CD14-positive monocyte (primary cell): Measurements from ENCODE around the gene MBNL2. TPM values are rescaled to one million over a fixed set of nuclear protein-coding genes. Genes with fewer than 3 reads are reported as not detected.

Experiments used
- DNase-seq, 3 donors: peaks; one replicate each; pipeline ENCODE4 v3.0.0-alpha.2; 2011 to 2022
- H2AFZ ChIP-seq: 2 replicates; pipeline ENCODE4 v1.6.0; 2012; ENCODE audit warnings: mild to moderate bottlenecking, low read depth, low read length, inconsistent platforms; ENCODE audit not compliant: insufficient read depth, poor library complexity, severe bottlenecking
- H3K27ac ChIP-seq, 2 donors: 1 replicate in 1 of 2; 2 replicates in 1 of 2; pipeline ENCODE4 v1.5.1; 2012 to 2013; ENCODE audit warnings: low read length in 2 of 2, control low read depth in 1 of 2, inconsistent platforms in 1 of 2, low read depth in 1 of 2, mild to moderate bottlenecking in 1 of 2
- H3K27me3 ChIP-seq, 2 donors: one replicate each; pipeline versions ENCODE4 v1.6.0 to v1.6.1; 2011 to 2013; ENCODE audit warnings: low read length in 2 of 2; ENCODE audit not compliant: control insufficient read depth in 2 of 2, insufficient read depth in 2 of 2
- H3K36me3 ChIP-seq, 2 donors: replicated peaks in 1 of 2; 1 replicate in 1 of 2; 2 replicates in 1 of 2; pipeline versions ENCODE4 v1.5.1 to v1.6.1; 2012 to 2013; ENCODE audit warnings: low read length in 2 of 2, control low read depth in 1 of 2, inconsistent platforms in 1 of 2, mild to moderate bottlenecking in 1 of 2; ENCODE audit not compliant: insufficient read depth in 2 of 2, control insufficient read depth in 1 of 2
- H3K4me1 ChIP-seq, 2 donors: 1 replicate in 1 of 2; 2 replicates in 1 of 2; pipeline versions ENCODE4 v1.5.1 to v1.6.1; 2012 to 2013; ENCODE audit warnings: low read length in 2 of 2, control low read depth in 1 of 2, inconsistent platforms in 1 of 2, mild to moderate bottlenecking in 1 of 2, moderate library complexity in 1 of 2; ENCODE audit not compliant: insufficient read depth in 2 of 2, control insufficient read depth in 1 of 2
- H3K4me2 ChIP-seq: replicated peaks from 2 replicates; pipeline ENCODE3; 2012; ENCODE audit warnings: low read length, moderate library complexity, mild to moderate bottlenecking; ENCODE audit not compliant: poor library complexity, severe bottlenecking; ENCODE audit errors: extremely low read depth
- H3K4me3 ChIP-seq, 3 experiments: fragments of 200-600 bp in 1 of 3; sonication (generic) in 1 of 3; replicated peaks in 1 of 3; 1 replicate in 2 of 3; 2 replicates in 1 of 3; pipeline ENCODE4 v1.5.1; 2011 to 2013; ENCODE audit warnings: low read length in 3 of 3, mild to moderate bottlenecking in 3 of 3, control low read depth in 2 of 3, low read depth in 2 of 3, inconsistent platforms in 1 of 3, moderate library complexity in 1 of 3
- H3K79me2 ChIP-seq: 2 replicates; pipeline ENCODE4 v1.6.0; 2012; ENCODE audit warnings: mild to moderate bottlenecking, control low read depth, inconsistent platforms, low read length, moderate library complexity; ENCODE audit not compliant: insufficient read depth
- H3K9ac ChIP-seq: 2 replicates; pipeline ENCODE4 v1.6.0; 2017; ENCODE audit warnings: low read length, mild to moderate bottlenecking; ENCODE audit not compliant: insufficient read depth, poor library complexity, severe bottlenecking
- H3K9me3 ChIP-seq, 2 donors: replicated peaks in 1 of 2; 1 replicate in 1 of 2; 2 replicates in 1 of 2; pipeline versions ENCODE4 v1.5.1 to v1.6.1; 2012 to 2013; ENCODE audit warnings: low read length in 2 of 2, control low read depth in 1 of 2; ENCODE audit not compliant: control insufficient read depth in 1 of 2, insufficient read depth in 1 of 2
- H4K20me1 ChIP-seq: 2 replicates; pipeline ENCODE4 v1.6.0; 2012; ENCODE audit warnings: mild to moderate bottlenecking, low read length, control low read depth, moderate library complexity; ENCODE audit not compliant: insufficient read depth
- H3K27ac Mint-ChIP-seq, 7 donors: one replicate each; pipeline ENCODE4 v1.8.0; 2020; ENCODE audit warnings: mild to moderate bottlenecking in 7 of 7, mixed read lengths in 7 of 7, moderate library complexity in 6 of 7, inconsistent platforms in 2 of 7
- H3K27me3 Mint-ChIP-seq, 3 donors: one replicate each; pipeline ENCODE4 v1.8.0; 2021 to 2022; ENCODE audit warnings: low read depth in 3 of 3, mild to moderate bottlenecking in 3 of 3, mixed read lengths in 3 of 3, moderate library complexity in 3 of 3, inconsistent platforms in 1 of 3
- H3K36me3 Mint-ChIP-seq, 2 donors: one replicate each; pipeline ENCODE4 v1.8.0; 2020; ENCODE audit warnings: mixed read lengths in 2 of 2, inconsistent platforms in 1 of 2, mild to moderate bottlenecking in 1 of 2
- H3K4me1 Mint-ChIP-seq: one replicate; pipeline ENCODE4 v1.8.0; 2020; ENCODE audit warnings: mild to moderate bottlenecking, mixed read lengths
- H3K4me3 Mint-ChIP-seq, 2 donors: one replicate each; pipeline ENCODE4 v1.8.0; 2020; ENCODE audit warnings: mild to moderate bottlenecking in 2 of 2, mixed read lengths in 2 of 2, moderate library complexity in 1 of 2
- H3K9me3 Mint-ChIP-seq, 7 donors: one replicate each; pipeline ENCODE4 v1.8.0; 2020 to 2022; ENCODE audit warnings: mixed read lengths in 7 of 7, mild to moderate bottlenecking in 6 of 7, moderate library complexity in 6 of 7, inconsistent platforms in 2 of 7
- WGBS: methylation state at CpG from one replicate; pipeline ENCODE4 v1.1.5; 2013; ENCODE audit warnings: missing lambda C conversion rate; ENCODE audit not compliant: insufficient coverage; 5-methylcytosine and 5-hydroxymethylcytosine counted together
- intact Hi-C, 2 donors: fragments of 100-400 bp; cut with micrococcal nuclease; formaldehyde crosslinking; loops; one replicate each; pipeline versions ENCODE4 v1.15.0 to v1.15.1; 2023
- polyA plus RNA-seq, 3 donors: library from polyadenylated mRNA; depleted of rRNA in 1 of 3; unstranded in 2 of 3; stranded (reverse) in 1 of 3; fragments of 300-500 nt in 2 of 3; fragments of >200 nt in 1 of 3; fragmentation: Illumina TruSeq in 2 of 3; gene quantifications; 1 replicate in 2 of 3; 2 replicates in 1 of 3; pipeline ENCODE4 v1.2.3, GENCODE V29; 2012 to 2021
- TF ChIP-seq, protein P1 (sequence below): fragments of 200-600 bp; IDR thresholded peaks from one replicate; pipeline ENCODE4 v1.8.0; 2022; ENCODE audit warnings: antibody characterized with exemption, mild to moderate bottlenecking

Gene MBNL2
- polyA plus RNA-seq, 3 donors = 8.5 to 15.5 (median 13.4) TPM

DNA sequence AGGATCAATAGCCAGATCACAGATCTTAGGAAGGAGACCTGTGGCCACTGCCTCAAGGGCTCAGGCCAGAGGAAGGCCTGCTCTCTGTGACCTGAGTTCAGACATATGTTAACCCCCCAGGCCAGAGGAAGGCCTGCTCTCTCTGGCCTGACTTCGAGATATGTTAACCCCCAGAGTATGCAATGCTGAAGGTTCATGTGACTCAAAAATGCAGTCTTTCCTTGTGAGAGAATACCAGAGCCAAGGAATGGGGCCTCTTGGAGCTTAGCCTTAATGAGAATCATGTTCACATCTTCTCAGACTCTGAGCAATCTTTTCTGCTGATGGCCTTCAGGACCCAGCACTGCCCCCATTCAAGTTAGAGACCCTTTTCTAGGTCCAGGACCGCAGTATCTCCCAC lies 36.7 kb downstream of the MBNL2 start:
- H3K9ac ChIP-seq = no peak overlapping the region
- intact Hi-C loops = no loop called here
- H3K4me2 ChIP-seq = no peak overlapping the region
- no peak for DNase-seq
- 86% methylated on average over 1 of the region's 2 CpGs for WGBS
- no peak overlapping the region for H3K27ac ChIP-seq
- TF ChIP-seq, protein P1, sequence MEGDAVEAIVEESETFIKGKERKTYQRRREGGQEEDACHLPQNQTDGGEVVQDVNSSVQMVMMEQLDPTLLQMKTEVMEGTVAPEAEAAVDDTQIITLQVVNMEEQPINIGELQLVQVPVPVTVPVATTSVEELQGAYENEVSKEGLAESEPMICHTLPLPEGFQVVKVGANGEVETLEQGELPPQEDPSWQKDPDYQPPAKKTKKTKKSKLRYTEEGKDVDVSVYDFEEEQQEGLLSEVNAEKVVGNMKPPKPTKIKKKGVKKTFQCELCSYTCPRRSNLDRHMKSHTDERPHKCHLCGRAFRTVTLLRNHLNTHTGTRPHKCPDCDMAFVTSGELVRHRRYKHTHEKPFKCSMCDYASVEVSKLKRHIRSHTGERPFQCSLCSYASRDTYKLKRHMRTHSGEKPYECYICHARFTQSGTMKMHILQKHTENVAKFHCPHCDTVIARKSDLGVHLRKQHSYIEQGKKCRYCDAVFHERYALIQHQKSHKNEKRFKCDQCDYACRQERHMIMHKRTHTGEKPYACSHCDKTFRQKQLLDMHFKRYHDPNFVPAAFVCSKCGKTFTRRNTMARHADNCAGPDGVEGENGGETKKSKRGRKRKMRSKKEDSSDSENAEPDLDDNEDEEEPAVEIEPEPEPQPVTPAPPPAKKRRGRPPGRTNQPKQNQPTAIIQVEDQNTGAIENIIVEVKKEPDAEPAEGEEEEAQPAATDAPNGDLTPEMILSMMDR = no peak
- H3K4me1 ChIP-seq = peaks cover 19 to 22% of the 10 kb centered on the region in 2 donors
- no peaks in the 10 kb centered on the region for H3K36me3 ChIP-seq
- Mint-ChIP-seq H3K27me3 (peaks cover 0 to 4% (median 4%) of the 10 kb centered on the region in 3 donors), H3K9me3 (peaks cover 0 to 2% (median 0%) of the 10 kb centered on the region in 7 donors), H3K4me1 (peaks cover 42% of the 10 kb centered on the region), H3K27ac (peak overlapping the region in 2 of 7 donors; percentile 31 to 38), H3K36me3 (peaks cover 13 to 33% of the 10 kb centered on the region in 2 donors), H3K4me3 (no peak overlapping the region)
- H3K79me2 ChIP-seq = peaks cover 32% of the 10 kb centered on the region
- H3K4me3 ChIP-seq = no peak overlapping the region
- H3K27me3 ChIP-seq = no peaks in the 10 kb centered on the region
- H4K20me1 ChIP-seq = peaks cover 98% of the 10 kb centered on the region
- H2AFZ ChIP-seq = no peak overlapping the region
- H3K9me3 ChIP-seq = no peaks in the 10 kb centered on the region

DNA sequence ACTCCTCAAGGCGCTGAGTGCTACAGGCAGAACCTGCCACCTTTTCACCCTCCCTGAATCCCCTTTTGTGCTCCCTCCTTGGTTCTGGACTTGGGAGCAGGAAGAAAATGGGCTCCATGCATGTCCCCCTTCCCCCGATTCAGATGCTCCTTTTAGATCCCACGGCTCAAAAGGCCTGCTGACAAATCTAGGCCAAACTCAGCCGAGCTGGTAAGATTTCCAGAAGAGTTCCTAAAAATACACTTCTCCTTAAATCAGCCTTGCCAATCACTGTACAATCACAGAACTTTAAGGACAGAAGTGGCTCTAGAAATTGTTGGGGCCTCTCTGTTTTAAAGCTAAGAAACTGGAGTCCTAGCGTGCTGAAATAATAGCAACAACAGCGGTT lies 37.3 kb downstream of the MBNL2 start:
- peaks cover 31% of the 10 kb centered on the region for H3K79me2 ChIP-seq
- no peak overlapping the region for H3K4me3 Mint-ChIP-seq
- DNase-seq = no peak
- 98% methylated on average over 5 of the region's 6 CpGs for WGBS
- H3K9me3 ChIP-seq = no peaks in the 10 kb centered on the region
- H3K4me3 ChIP-seq = no peak overlapping the region
- H3K27ac ChIP-seq = no peak overlapping the region
- no peak overlapping the region for H3K4me2 ChIP-seq
- H3K27me3 Mint-ChIP-seq = peaks cover 0 to 4% (median 4%) of the 10 kb centered on the region in 3 donors
- H3K9ac ChIP-seq = no peak overlapping the region
- no peaks in the 10 kb centered on the region for H3K27me3 ChIP-seq
- H2AFZ ChIP-seq = no peak overlapping the region
- H3K36me3 ChIP-seq = no peaks in the 10 kb centered on the region
- peak overlapping the region in 1 of 7 donors; percentile 28 for H3K27ac Mint-ChIP-seq
- H3K4me1 Mint-ChIP-seq = peaks cover 42% of the 10 kb centered on the region
- peaks cover 94% of the 10 kb centered on the region for H4K20me1 ChIP-seq
- peaks cover 19 to 22% of the 10 kb centered on the region in 2 donors for H3K4me1 ChIP-seq
- TF ChIP-seq, protein P1 = no peak
- H3K9me3 Mint-ChIP-seq = peaks cover 0 to 4% (median 0%) of the 10 kb centered on the region in 7 donors
- peaks cover 13 to 32% of the 10 kb centered on the region in 2 donors for H3K36me3 Mint-ChIP-seq
- intact Hi-C loops = no loop called here
